MG63 (cell line): Measurements from ENCODE around the gene SGCA. TPM values are rescaled to one million over a fixed set of nuclear protein-coding genes. Genes with fewer than 3 reads are reported as not detected.

Experiments used
- DNase-seq: peaks from one replicate; pipeline ENCODE4 v3.0.0-alpha.2; 2020
- H3K27me3 ChIP-seq: fragments of 250-450 bp; sonication (Bioruptor Pico); 2 replicates; pipeline ENCODE4 v1.5.1; 2020; ENCODE audit warnings: mild to moderate bottlenecking, moderate library complexity
- H3K36me3 ChIP-seq: fragments of 250-450 bp; sonication (Bioruptor Pico); 2 replicates; pipeline ENCODE4 v1.5.1; 2020; ENCODE audit warnings: mild to moderate bottlenecking, moderate library complexity
- H3K4me3 ChIP-seq: fragments of 250-450 bp; sonication (Bioruptor Pico); 2 replicates; pipeline ENCODE4 v1.5.1; 2020; ENCODE audit warnings: mild to moderate bottlenecking, moderate library complexity
- H3K9me3 ChIP-seq: fragments of 250-450 bp; sonication (Bioruptor Pico); 2 replicates; pipeline ENCODE4 v1.5.1; 2020; ENCODE audit warnings: mild to moderate bottlenecking, moderate library complexity
- total RNA-seq: library from RNA; depleted of rRNA; stranded (reverse); fragments of >200 nt; shearing (Covaris generic); gene quantifications from 2 replicates; pipeline ENCODE4 v1.2.3, GENCODE V29; 2014; ENCODE audit warnings: low replicate concordance

SGCA gene
- total RNA-seq, 1 experiment from 2014 or later: 1.1 TPM

DNA sequence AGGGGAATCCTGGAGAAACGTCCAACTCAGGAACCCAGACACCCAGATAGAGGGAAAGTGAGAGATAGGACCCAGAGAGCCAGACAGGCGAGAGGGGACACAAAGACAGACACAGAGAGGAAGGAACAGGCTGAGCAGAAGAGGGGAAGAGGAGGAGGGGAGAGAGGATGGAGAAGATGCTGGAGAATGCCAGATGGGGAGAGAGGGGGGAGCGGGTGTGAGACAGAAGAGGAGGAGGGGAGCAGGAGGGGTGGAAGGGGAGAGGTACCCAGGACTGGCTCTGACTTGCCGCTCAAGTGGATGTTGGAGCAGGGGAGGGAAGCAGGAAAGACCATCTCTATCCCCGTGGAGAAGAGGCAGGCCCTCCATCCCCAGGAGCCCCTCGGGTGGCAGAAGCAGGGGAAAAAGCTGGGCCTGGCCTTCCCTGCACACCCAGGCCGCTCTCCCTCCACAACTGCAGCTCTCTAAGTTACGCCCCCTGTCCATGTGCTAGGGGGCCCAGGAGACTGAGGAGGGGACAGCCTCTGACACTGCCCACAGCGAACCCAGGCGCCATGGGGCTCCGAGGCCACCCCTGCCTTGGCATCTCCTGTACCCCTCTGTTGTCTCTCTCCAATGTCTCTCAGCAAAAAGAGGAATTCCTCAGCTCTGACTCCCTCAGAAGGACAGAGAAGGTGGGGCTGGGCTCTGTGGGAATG is 20.1 kb upstream of the SGCA start:
- DNase-seq: no peak
- H3K36me3 ChIP-seq: peaks cover 81% of the 10 kb centered on the region
- H3K9me3 ChIP-seq: no peaks in the 10 kb centered on the region
- no peaks in the 10 kb centered on the region for H3K27me3 ChIP-seq
- no peak overlapping the region for H3K4me3 ChIP-seq

DNA sequence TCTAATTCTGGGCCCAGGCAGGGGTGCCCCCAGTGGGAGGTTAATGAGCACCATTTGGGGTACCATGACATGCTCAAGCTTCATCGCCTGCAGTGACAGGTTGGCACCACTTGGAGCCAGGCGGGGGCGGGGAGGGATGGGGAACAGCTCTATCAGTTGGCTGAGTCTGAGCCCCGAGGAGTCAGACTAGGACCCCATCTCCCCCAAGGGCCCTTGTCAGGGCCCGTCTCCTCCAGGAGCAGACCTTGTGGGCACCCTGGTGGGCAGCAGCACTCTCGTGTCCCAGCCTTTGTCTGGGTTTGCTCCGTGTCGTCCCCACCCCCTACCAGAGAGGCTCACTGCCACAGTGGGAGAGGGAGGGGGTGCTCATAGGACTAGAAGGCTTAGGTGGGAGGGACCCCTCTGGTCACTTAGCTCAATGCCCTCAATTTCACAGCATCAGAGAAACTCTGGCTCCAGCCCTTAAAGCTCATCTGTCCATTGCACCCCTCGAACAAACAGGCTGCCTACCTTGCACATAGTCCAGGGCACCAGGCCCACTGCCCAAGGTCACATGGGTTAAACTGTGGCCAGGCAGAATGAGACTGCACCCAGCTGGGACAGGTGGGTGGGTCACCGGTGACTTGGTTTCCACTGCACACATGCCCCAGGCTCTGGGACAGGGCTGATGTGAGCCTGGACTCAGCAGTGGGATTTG is 19.4 kb upstream of the SGCA start:
- DNase-seq: no peak
- Histone ChIP-seq H3K27me3 (no peaks in the 10 kb centered on the region), H3K9me3 (no peaks in the 10 kb centered on the region), H3K4me3 (no peak overlapping the region), H3K36me3 (peaks cover 75% of the 10 kb centered on the region)

DNA sequence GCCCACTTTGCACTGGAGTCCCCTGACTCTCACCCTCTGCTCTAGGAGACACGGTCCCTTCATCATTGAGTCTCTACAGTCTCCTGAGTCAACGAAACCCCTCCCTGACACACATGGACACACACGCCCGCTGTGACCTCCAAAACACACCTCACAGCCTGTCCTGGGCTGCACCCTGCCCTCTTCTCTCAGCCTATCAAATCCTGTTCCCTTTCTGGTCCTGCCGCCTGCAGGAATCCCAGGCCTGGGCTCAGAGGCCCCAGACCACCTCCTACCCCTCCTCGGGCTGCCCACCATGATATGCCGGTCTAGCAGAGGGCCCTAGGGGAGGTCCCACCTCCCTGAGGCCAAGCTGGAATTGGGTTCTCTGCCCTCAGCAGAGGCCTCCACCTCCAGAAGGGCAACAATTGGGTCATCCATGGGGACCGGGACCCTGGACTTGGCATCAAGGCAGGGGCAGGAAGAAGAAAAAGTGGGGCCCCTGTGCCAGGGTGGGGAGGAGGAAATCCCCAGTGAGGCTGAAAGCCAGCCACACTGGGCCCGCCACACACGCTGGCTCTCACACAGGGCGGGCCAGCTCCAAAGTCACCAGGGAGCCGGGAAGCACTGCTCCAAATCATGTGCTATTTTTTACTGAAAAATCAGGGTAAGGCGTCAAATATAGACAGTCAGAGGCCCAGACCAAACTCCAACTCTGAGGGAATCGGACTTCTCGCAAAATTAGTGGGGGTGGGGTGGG is 18.7 kb upstream of the SGCA start:
- Histone ChIP-seq H3K4me3 (peak overlapping the region; percentile 65), H3K36me3 (peaks cover 69% of the 10 kb centered on the region), H3K9me3 (no peaks in the 10 kb centered on the region), H3K27me3 (no peaks in the 10 kb centered on the region)
- no peak for DNase-seq

DNA sequence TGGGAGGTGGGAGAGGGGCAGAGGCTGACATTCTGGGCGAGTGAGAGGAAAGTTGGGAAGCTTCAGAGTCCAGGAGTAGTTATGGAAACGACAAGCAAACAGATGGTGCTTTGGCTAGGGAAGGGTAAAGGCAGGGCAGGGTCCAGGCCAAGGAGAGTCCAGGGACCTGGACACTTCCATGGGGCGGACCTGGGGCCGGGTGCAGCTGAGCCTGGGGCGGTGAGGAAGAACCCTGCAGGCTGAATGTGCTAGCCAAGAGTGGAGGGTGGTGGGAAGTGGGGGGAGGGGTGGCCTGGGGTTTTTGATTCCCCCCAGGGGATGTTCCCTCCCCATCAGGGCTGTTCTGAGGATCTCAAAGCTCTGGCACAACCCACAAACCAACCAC is 18.0 kb upstream of the SGCA start:
- Histone ChIP-seq H3K4me3 (peak overlapping the region; percentile 65), H3K36me3 (peaks cover 62% of the 10 kb centered on the region), H3K27me3 (no peaks in the 10 kb centered on the region), H3K9me3 (no peaks in the 10 kb centered on the region)
- peak; percentile 42 for DNase-seq

DNA sequence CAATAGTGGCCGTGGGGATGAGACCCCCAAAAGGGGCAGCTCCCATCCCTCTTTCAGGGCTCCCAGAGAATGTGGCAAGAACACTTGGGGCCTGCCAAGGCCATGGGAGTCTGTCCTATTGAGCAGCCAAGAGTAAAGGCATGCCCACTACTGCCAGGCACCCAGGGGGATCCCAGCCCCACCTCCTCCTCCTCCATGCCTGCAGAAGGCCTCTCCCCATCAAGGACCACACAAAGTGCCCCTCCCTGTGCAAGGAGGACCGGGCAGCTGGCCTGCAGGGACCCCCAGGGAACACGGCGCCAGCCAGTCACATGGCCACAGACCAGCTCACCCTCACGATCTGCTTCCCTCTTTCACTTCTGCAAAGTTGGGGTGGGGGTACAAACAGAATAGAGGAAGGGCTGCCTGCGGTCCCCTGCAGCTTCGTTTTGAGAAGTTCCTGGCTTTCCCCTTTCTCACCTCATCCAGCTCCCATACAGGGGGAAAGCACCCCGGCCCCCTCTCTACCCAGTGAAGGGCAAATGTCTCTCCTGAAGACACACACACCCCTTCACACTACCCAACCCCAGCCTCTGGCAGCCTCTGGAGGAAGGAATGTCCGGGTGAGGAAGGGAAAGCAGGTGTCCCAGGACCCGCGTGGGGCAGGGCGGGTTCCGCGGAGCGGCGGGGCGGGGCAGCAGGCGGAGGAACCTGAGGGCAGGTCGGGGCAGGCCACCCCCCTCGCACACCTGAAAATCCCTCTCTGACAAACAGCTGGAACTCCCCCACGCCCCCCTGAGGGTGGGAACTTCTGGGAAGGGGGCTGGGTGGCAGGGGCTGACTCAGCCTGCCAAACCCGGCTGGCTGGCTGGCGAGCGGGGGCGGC is 17.3 kb upstream of the SGCA start:
- peak; percentile 75 for DNase-seq
- Histone ChIP-seq H3K9me3 (no peaks in the 10 kb centered on the region), H3K36me3 (peaks cover 56% of the 10 kb centered on the region), H3K27me3 (no peaks in the 10 kb centered on the region), H3K4me3 (peak overlapping the region; percentile 65)

DNA sequence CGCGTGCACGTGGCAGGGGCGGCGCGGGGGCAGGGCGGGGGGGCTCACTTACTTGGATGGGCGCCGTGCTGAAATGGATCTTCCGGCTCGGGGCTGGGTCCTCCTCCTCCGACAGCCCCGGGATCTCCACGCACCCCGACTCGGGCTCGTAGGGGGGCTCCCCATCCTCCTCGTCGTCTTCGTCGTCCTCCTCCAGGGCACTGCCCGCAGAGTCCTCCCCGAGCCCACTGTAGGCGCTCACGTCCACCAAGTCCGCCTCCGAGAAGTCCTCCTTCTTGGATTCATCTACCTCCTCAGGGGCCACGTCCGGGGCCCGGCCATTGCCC is 16.8 kb upstream of the SGCA start:
- H3K27me3 ChIP-seq: no peaks in the 10 kb centered on the region
- H3K9me3 ChIP-seq: no peaks in the 10 kb centered on the region
- DNase-seq: no peak
- peak overlapping the region; percentile 65 for H3K4me3 ChIP-seq
- peaks cover 50% of the 10 kb centered on the region for H3K36me3 ChIP-seq

DNA sequence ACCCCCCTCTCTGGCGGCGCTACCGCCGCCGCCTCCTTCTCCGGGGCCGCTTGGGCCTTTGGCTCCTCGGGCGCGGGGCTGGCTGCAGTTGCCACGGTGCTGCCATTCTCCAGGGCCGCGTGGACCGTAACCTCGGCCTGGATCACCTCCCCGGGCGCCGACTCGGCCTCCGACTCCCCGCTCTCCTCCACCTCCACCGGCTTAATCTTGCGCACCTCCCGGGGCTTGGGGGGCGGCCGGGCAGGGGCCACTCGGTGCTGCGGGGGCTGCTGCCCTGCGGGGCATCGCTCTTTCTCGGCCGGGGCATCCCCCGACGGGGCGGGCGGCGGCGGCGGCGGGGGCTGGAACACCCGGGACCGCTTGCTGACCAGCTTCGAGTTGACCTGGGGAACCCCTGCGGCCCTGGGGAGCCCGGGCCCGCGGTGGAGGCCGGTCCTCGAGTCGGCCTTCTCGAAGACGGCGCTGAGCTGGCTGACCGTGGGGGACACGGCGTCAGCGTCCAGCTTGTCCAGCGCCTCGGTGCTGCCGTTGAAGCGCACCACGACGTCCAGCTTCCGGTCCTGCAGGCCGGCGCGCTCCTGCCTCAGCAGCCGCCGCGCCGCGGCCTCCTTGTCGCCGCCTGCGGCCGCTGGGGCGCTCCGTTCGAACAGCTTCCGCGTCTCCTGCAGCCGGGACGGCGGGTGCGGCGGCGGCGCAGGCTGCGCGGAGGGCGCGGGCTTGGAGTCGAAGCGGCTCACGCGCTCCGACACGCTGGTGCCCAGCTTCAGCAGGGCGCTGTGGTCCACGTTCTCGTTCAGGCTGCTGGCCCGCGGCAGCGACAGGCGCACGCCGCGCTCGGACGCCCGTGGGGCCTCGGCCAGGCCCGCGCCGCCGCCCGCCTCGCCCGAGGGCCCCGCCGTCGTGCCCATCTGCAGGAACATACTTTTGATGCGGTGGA is 16.1 kb upstream of the SGCA start:
- H3K27me3 ChIP-seq: no peaks in the 10 kb centered on the region
- H3K9me3 ChIP-seq: no peaks in the 10 kb centered on the region
- DNase-seq: peak; percentile 44
- peak overlapping the region; percentile 65 for H3K4me3 ChIP-seq
- H3K36me3 ChIP-seq: peaks cover 44% of the 10 kb centered on the region

DNA sequence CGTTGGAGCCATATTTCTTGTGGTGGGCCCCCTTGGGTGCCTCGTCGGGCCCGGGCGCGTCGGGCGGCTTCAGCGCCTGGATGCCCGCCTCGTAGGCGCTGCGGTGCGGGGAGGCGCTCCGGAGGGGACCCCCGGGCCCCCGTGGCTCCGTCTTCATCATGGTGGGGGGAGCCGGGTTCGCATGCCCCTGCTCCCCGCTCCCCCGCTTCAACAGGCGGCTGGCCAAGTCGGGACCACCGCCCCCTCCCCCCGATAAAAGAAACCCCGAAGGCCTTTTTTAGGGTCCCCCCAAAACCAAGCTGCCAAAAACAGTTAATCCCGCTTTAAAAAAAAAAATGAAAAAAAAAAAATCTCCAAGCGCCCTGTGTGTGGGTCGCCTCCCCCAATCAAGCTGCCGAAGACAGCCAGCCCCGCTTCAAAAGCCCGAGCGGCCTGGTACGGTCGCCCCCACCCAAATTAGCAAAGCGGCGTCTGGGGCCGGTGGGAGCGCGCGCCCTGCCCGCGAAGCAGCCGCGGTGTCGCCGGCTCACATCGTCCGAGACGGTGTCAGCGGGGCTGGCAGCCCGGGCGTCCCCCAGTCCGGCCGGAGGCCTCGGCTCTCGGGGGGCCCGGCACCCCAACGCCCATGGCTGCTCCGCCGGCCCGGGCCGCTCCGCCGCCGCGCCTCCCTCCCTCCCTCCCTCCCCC is 15.3 kb upstream of the SGCA start, which contains the start of gene PPP1R9B:
PPP1R9B (minus strand) TSS at position 324 of the 687 bp plus-strand sequence; CDS start at position 160, 164 bp downstream.
- DNase-seq: no peak
- H3K9me3 ChIP-seq: no peaks in the 10 kb centered on the region

DNA sequence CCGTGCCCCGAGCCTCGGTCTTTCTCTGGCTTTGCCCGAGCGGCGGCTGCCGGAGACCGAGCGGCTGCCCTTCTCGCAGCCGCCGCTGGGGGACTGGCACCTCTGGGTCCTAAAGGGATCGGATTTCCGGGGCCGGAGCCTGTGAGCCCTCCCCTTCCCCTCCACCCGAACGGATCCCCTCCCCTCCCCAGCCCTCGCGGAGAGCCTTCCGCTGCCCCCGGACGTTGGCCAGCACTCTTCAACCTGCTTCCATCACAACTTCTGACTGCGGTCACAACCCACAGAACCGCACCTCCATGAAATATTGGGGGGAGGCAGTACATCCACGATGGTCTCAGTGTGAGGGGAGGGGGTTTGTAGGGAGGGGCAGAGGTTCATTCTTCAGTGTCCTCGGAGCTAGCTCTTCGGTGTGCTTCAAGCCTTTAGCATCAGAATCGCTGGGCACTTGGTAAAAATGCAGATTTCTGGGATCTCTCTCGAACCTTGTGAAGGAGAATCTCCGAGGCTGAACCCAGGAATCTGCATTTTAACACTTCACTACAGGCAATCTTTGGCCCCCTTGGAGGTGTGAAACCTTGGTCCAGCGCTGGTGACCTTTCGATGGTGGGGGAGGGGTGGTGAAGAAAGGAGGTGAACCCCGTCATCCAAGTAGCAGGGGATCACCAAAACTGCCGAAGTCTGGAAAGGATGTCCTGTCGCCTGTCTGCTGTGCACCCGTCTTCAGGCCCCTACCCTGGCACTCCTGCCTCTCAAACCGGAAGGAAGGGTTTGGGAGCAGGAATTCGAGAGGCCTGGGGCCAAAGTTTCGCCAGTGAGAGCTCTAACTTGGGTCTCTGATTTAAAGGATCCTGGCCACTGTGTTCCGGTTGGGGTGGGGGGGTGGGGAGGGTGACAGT is 14.5 kb upstream of the SGCA start:
- DNase-seq: peak; percentile 96
- Histone ChIP-seq H3K27me3 (no peaks in the 10 kb centered on the region), H3K9me3 (no peaks in the 10 kb centered on the region), H3K36me3 (peaks cover 29% of the 10 kb centered on the region), H3K4me3 (peak overlapping the region; percentile 65)

More for the DNA sequence above, 15.3 kb upstream of the SGCA start, which contains the start of gene PPP1R9B:
- Histone ChIP-seq H3K27me3 (no peaks in the 10 kb centered on the region), H3K4me3 (peak within 1 kb of the TSS; percentile 65), H3K36me3 (peaks cover 35% of the 10 kb centered on the region)

DNA sequence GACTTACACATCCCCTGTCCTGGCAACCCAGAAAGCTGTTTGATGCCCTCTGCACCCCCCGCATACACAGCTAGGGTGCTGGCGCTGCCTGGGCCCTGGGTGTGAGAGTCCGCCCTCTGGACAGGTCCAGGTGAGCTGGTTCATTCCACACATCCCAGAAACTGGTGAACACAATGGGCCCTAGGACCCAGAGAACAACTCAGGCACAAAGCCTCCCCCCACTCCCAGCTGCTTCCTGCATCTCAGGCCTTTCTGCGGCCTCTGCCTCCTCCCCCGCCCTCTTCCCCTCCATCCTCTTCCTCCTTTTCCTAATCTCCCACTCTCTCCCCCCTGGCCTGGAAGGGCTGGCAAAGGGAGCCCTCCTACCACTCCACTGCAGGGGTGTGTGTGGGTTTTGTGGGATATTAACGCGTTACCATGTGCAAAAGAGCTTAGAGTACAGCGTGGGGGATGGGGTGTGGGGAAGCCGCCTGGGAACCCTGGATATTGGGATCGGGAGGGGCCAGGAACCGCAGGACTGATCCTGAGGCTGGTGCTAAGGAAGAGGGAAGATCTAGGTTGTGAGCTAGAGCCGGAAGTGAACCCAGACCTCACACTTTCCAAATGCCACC is 13.8 kb upstream of the SGCA start:
- Histone ChIP-seq H3K4me3 (peak overlapping the region; percentile 65), H3K27me3 (no peaks in the 10 kb centered on the region), H3K9me3 (no peaks in the 10 kb centered on the region), H3K36me3 (peaks cover 22% of the 10 kb centered on the region)
- DNase-seq: peak; percentile 97

DNA sequence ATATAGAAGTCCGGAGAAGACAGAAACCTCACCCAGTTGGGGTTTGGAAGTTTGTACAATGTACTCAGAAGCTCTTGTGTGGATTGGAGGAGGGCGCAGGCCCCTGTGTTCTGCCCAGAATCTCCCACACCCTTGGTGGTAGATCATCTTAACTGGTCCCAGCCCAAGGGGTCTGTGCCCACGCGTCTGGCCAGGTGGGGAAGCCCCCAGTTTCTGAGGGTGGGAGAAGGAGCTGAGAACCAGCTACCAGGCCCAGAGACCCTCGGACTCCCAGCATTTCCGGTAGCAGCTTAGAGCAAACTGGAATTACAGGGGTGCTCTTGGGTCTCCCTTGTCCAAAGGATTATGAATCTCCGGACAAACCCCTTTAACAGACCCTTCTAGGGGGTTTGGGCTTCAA is 13.1 kb upstream of the SGCA start:
- peak overlapping the region; percentile 65 for H3K4me3 ChIP-seq
- H3K36me3 ChIP-seq: peaks cover 15% of the 10 kb centered on the region
- no peaks in the 10 kb centered on the region for H3K9me3 ChIP-seq
- DNase-seq: no peak
- H3K27me3 ChIP-seq: no peaks in the 10 kb centered on the region

DNA sequence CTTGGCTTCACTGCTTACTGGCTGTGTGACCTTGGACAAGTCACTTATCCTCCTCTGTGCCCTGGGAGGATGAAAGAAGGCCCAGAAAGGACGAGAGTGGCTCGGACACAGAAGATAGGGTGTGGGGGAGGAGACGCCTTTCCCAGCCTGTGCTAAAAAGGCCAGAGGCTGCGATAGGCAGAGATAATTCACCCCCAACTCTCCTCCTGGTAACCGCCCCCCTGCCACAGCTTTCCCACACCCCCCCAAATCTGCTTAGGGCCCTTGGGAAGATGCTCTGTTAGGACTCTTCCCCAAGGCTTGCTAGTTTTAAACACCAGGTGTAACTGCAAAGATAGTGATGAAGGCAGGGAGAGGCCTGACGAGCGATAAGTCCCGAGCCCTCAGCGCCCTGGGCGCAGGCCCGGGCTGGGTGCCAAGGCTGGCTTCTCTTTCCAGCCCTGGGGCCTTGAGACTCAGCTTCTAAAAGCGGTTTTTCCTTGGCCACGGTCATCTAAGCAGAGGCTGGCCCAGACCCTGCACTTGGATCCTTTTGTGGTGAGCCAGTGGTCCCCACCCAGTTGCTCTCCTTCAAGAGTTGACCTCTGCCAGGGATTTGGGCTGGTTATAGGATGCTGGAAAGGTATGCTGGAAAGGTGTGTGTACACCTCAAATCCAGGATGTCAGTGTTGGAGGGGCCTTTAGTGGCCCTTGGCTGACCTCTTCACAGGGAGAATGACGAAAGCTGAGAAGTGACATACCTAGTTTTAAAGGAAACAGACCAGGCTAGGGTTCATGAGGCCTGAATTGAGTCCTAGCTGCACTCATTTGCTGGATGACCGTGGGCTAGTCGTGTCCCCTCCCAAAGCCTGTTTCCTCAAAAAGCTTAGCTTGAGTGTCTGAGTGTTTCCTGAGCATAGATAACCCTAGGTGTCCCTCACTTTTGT is 11.9 kb upstream of the SGCA start:
- Histone ChIP-seq H3K9me3 (no peaks in the 10 kb centered on the region), H3K27me3 (no peaks in the 10 kb centered on the region), H3K36me3 (peaks cover 4% of the 10 kb centered on the region), H3K4me3 (no peak overlapping the region)
- peak; percentile 84 for DNase-seq

DNA sequence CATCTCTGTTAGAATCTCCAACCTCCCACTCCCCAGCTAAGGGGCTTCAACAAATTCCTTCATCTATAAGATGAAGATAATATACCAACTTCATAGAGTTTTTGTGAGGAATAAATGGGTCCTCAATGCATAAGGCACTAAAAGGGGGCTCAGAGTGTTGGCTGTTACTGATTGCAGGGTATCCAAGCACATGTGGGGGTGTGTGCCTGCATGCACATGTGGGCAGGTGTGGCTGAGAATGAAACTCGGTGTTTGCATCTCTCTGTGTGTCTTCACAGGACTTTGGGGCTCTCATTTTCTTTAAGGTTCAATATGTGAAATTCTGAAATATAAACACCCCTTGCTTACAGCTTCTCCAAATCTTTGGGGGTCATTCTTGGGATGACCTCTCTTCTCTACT is 11.2 kb upstream of the SGCA start:
- no peak for DNase-seq
- Histone ChIP-seq H3K36me3 (no peaks in the 10 kb centered on the region; the same call in 1 of the 2 replicates), H3K27me3 (no peaks in the 10 kb centered on the region), H3K9me3 (no peaks in the 10 kb centered on the region), H3K4me3 (no peak overlapping the region)
